GM20000 (cell line): ENCODE results near the gene C16orf90.

Source experiments
- DNase-seq: peaks from one replicate; pipeline ENCODE4 v3.0.0; 2012; ENCODE audit warnings: low spot score
- CTCF ChIP-seq: IDR thresholded peaks from 2 replicates; pipeline ENCODE4 v1.5.1; 2012; ENCODE audit warnings: mild to moderate bottlenecking, control low read depth; ENCODE audit errors: extremely low read depth, missing control alignments

C16orf90 gene

GRCh38 chr16:3520841-3521240 is 25.6 kb upstream of the C16orf90 start:
- no peak for TF ChIP-seq CTCF
- no peak for DNase-seq

- TF ChIP-seq CTCF, result no peak
- DNase-seq, result no peak
Measured at GRCh38 chr16:3520413-3520812, 25.1 kb upstream of the C16orf90 start.

- DNase-seq, result no peak
- no peak for TF ChIP-seq CTCF
Measured at GRCh38 chr16:3519581-3519980, 24.3 kb upstream of the C16orf90 start.

- no peak for TF ChIP-seq CTCF
- DNase-seq, result no peak
Measured at GRCh38 chr16:3518986-3519348, 23.7 kb upstream of the C16orf90 start.

- no peak for DNase-seq
- no peak for TF ChIP-seq CTCF
Measured at GRCh38 chr16:3518292-3518985, 23.1 kb upstream of the C16orf90 start.

GRCh38 chr16:3515897-3516296 is 20.6 kb upstream of the C16orf90 start:
- DNase-seq, result no peak
- no peak for TF ChIP-seq CTCF

- no peak for TF ChIP-seq CTCF
- no peak for DNase-seq
Measured at GRCh38 chr16:3514621-3515020, 19.3 kb upstream of the C16orf90 start.
